Gastroesophageal sphincter (tissue), 4 donors: Measurements from ENCODE around the gene RAD51B. TPM values are rescaled to one million over a fixed set of nuclear protein-coding genes. Genes with fewer than 3 reads are reported as not detected.
A peak's percentile ranks its signal among the peaks of the same experiment; 100 is the strongest.

Experiments
- ATAC-seq: fragments of 150-250 bp; one replicate; pipeline ENCODE4 v1.9.1; 2016; ENCODE audit warnings: mild to moderate bottlenecking, moderate library complexity
- H3K27ac ChIP-seq, 4 donors: fragments of 200-600 bp; sonication (generic) in 3 of 4; 1 replicate in 3 of 4; 2 replicates in 1 of 4; pipeline ENCODE4 v1.5.1; 2016 to 2019
- H3K27me3 ChIP-seq: fragments of 200-600 bp; sonication (generic); one replicate; pipeline ENCODE4 v1.5.1; 2019
- H3K36me3 ChIP-seq, 2 donors: fragments of 200-600 bp; sonication (generic); one replicate each; pipeline ENCODE4 v1.5.1; 2019; ENCODE audit warnings: control low read depth in 1 of 2
- H3K4me1 ChIP-seq, 3 donors: fragments of 200-600 bp; sonication (generic); 1 replicate in 2 of 3; 2 replicates in 1 of 3; pipeline ENCODE4 v1.5.1; 2016 to 2019; ENCODE audit warnings: control low read depth in 2 of 3
- H3K4me3 ChIP-seq, 2 donors: fragments of 200-600 bp; sonication (generic); one replicate each; pipeline ENCODE4 v1.5.1; 2019; ENCODE audit warnings: mild to moderate bottlenecking in 1 of 2, moderate library complexity in 1 of 2
- H3K9me3 ChIP-seq, 3 donors: fragments of 200-600 bp; sonication (generic); one replicate each; pipeline ENCODE4 v1.5.1; 2017 to 2019; ENCODE audit warnings: control low read depth in 2 of 3
- CTCF ChIP-seq, 4 experiments: fragments of 200-600 bp in 2 of 4; fragments of 450-650 bp in 2 of 4; sonication (generic) in 1 of 4; IDR thresholded peaks; one replicate each; pipeline ENCODE4 v1.5.1; 2017 to 2019; ENCODE audit warnings: antibody characterized with exemption in 4 of 4, mild to moderate bottlenecking in 2 of 4, moderate library complexity in 2 of 4
- EP300 ChIP-seq: sonication (generic); formaldehyde crosslinking; IDR thresholded peaks from one replicate; pipeline ENCODE4 v1.6.1; 2017; ENCODE audit warnings: antibody characterized with exemption, mild to moderate bottlenecking
- POLR2A ChIP-seq, 2 donors: fragments of 450-650 bp; IDR thresholded peaks; one replicate each; pipeline ENCODE4 v1.6.1; 2017; ENCODE audit warnings: antibody characterized with exemption in 2 of 2, mild to moderate bottlenecking in 2 of 2, moderate library complexity in 1 of 2
- POLR2AphosphoS5 ChIP-seq: sonication (generic); formaldehyde crosslinking; IDR thresholded peaks from one replicate; pipeline ENCODE4 v1.6.1; 2017; ENCODE audit warnings: antibody characterized with exemption
- WGBS, 2 donors: methylation state at CpG; one replicate each; pipeline ENCODE4 v1.1.5; 2018; ENCODE audit warnings: low coverage in 1 of 2; 5-methylcytosine and 5-hydroxymethylcytosine counted together
- total RNA-seq, 4 donors: library from RNA; depleted of rRNA; stranded (reverse); fragments of >200 nt; gene quantifications; one replicate each; pipeline ENCODE4 v1.1.0, GENCODE V29; 2016

RAD51B gene
- total RNA-seq, 4 donors from 2014 or later, result 5.1 to 7.0 (median 6.0) TPM

DNA sequence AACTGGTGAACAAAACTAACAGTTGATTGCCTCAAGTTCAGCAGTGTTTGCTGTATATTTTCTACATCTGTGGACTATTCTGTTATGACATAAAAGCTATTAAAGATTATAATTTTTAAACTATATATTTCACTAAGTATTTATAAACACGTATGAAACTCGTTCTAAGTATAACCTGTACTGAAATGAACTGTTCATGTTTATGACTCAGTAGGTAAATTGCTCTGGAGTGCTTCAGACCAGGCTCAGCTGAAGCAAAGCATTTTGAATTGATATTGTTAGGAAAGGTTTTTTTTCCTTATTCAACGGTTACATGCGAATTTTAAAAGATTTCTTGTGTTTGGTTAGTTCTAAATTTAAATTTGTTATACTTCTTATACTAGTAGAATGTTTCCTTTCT is 151.3 kb downstream of the RAD51B start:
- WGBS, 2 donors, result 33 to 37% methylated on average over 4 of the region's 4 CpGs
- Histone ChIP-seq H3K4me3 (no peak overlapping the region), H3K4me1 (peaks cover 0 to 28% (median 0%) of the 10 kb centered on the region in 3 donors), H3K27me3 (no peaks in the 10 kb centered on the region), H3K27ac (peak overlapping the region in 1 of 4 donors; percentile 35), H3K36me3 (no peaks in the 10 kb centered on the region), H3K9me3 (no peaks in the 10 kb centered on the region)
- TF ChIP-seq CTCF (IDR thresholded peaks at IDR 0.05), result no peak
- TF ChIP-seq EP300, result no peak
- no peak for TF ChIP-seq POLR2A (IDR thresholded peaks at IDR 0.05)
- TF ChIP-seq POLR2AphosphoS5, result no peak
- ATAC-seq, result no peak

DNA sequence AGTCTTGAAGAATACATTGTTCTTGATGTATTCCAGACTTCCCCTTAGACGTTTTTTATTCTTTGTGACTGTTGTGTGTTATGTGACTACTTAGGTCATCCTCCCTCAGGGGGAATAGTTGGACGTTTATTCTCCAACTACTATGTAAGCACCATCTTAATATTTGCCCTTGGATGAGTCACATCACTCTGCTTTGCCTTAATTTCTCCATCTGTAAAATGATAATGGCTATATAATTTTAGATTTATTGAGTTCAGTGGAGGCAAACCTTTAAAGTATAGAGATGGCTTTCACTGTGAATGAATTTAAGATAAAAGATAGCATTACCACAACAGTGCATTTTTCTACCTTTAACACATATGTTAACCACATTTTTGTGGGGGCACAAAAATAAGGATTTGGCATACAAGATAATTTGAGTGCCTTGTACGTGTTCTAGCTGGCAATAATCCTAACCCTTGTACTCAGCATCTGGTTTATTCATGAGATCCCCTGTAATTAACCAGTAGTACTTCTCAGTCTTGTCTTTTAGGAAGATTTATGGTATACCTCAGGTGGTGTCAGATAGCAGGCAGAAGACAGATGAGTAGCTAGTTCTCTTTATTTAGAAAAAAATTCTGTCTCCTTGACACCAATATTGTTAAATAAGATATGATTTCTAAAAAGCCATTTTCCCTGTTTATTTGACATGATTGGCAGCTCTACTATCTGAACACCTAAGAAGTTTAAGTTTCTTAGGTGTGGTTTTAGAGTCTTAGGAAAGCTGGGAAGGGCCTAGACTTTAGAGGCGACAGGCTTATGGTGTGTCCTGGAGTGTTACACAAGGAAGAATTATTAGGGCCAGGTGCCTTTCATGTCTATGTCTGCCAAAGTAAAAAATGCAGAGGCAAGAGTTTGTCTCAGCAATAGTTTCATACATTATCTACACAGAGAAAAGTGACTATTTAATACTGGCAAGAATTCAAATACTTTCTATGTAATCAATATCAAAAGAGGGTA is 152.3 kb downstream of the RAD51B start:
- WGBS, 2 donors, result 26 to 47% methylated on average over 3 to 4 of the region's 4 CpGs
- H3K9me3 ChIP-seq, result no peaks in the 10 kb centered on the region
- H3K36me3 ChIP-seq, result no peaks in the 10 kb centered on the region
- TF ChIP-seq EP300 (no peak), CTCF (IDR thresholded peaks at IDR 0.05) (no peak), POLR2AphosphoS5 (no peak), POLR2A (IDR thresholded peaks at IDR 0.05) (no peak)
- no peak overlapping the region for H3K4me3 ChIP-seq
- no peaks in the 10 kb centered on the region for H3K27me3 ChIP-seq
- no peak for ATAC-seq
- peak overlapping the region in 1 of 4 donors; percentile 35 for H3K27ac ChIP-seq
- peaks cover 0 to 29% (median 0%) of the 10 kb centered on the region in 3 donors for H3K4me1 ChIP-seq

DNA sequence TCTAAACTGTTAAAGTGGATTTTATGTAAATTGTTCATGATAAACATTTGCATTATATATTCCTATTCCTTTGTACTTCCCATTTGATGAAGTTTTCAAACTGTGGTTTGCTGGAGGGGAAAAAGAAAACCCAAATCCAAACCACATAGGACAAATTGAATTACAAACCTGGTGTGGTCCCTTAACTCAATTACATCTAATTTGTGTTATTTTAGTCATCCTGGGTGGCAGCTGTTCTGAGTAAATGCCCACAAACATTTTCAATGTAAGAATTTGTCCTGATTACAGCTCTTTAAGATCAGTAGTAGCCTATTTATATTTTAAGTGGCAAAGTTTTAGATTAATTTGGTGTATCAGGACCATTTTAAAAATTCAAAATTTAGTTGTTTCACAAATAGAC is 153.9 kb downstream of the RAD51B start:
- Histone ChIP-seq H3K36me3 (no peaks in the 10 kb centered on the region), H3K27ac (no peak overlapping the region), H3K4me3 (no peak overlapping the region), H3K9me3 (no peaks in the 10 kb centered on the region), H3K4me1 (peaks cover 0 to 44% (median 10%) of the 10 kb centered on the region in 3 donors), H3K27me3 (no peaks in the 10 kb centered on the region)
- ATAC-seq, result no peak
- TF ChIP-seq EP300, result no peak
- TF ChIP-seq CTCF (IDR thresholded peaks at IDR 0.05), result no peak
- TF ChIP-seq POLR2A (IDR thresholded peaks at IDR 0.05), result no peak
- no peak for TF ChIP-seq POLR2AphosphoS5

- 83 to 87% methylated on average over 5 to 6 of the region's 6 CpGs for WGBS, 2 donors
- H3K4me1 ChIP-seq, result peaks cover 0 to 46% (median 10%) of the 10 kb centered on the region in 3 donors
- no peak overlapping the region for H3K27ac ChIP-seq
- H3K9me3 ChIP-seq, result no peaks in the 10 kb centered on the region
- TF ChIP-seq POLR2AphosphoS5 (no peak), EP300 (no peak), CTCF (IDR thresholded peaks at IDR 0.05) (no peak), POLR2A (IDR thresholded peaks at IDR 0.05) (no peak)
- H3K27me3 ChIP-seq, result no peaks in the 10 kb centered on the region
- no peaks in the 10 kb centered on the region for H3K36me3 ChIP-seq
- no peak overlapping the region for H3K4me3 ChIP-seq
- no peak for ATAC-seq
Measured at GRCh38 chr14:67975470-67975869, 155.9 kb downstream of the RAD51B start.
